ENCODE measurements around the gene U2AF1L4.

The U2AF1L4 gene

GRCh38 chr19:35721374-35721773 is 23.8 kb downstream of the U2AF1L4 start:
- peaks cover 17% of the 10 kb centered on the region for H3K4me1 ChIP-seq (ENCODE audit: insufficient read depth, low read length, poor library complexity, severe bottlenecking)
- peaks cover 42% of the 10 kb centered on the region for H3K79me2 ChIP-seq (ENCODE audit: insufficient read depth, low read length)
- peak overlapping the region; percentile 38 for H3K4me2 ChIP-seq (ENCODE audit: low read depth, low read length, poor library complexity, severe bottlenecking)
- no peak for TF ChIP-seq EZH2phosphoT487 (IDR thresholded peaks at IDR 0.05; ENCODE audit: borderline replicate concordance)
- no peak for TF ChIP-seq CTCF (conservative IDR thresholded peaks at IDR 0.05; ENCODE audit: low read length)
- no peaks in the 10 kb centered on the region for H3K27me3 ChIP-seq (ENCODE audit: insufficient read depth, low read length, poor library complexity, severe bottlenecking)
- no peak overlapping the region for H3K4me3 ChIP-seq (ENCODE audit: low read length, poor library complexity, severe bottlenecking)
- H3F3A ChIP-seq (ENCODE audit: low read depth), result no peaks in the 10 kb centered on the region
- H3K9ac ChIP-seq (ENCODE audit: low read depth, low read length, poor library complexity, severe bottlenecking), result no peak overlapping the region
- peaks cover 27% of the 10 kb centered on the region for H4K20me1 ChIP-seq (ENCODE audit: insufficient read depth, low read length, poor library complexity, severe bottlenecking)
- H3K36me3 ChIP-seq (ENCODE audit: insufficient read depth, low read length), result peaks cover 46% of the 10 kb centered on the region; the same call in 1 of the 2 replicates
- no peak overlapping the region for H2AFZ ChIP-seq (ENCODE audit: low read length)
- H3K9me2 ChIP-seq (replicated peaks; ENCODE audit: low read depth, low read length), result no peaks in the 10 kb centered on the region
- H3K9me3 ChIP-seq (ENCODE audit: insufficient read depth, low read depth, low read length), result no peaks in the 10 kb centered on the region

- Histone ChIP-seq H3K79me2 (ENCODE audit: insufficient read depth, low read length) (peaks cover 45% of the 10 kb centered on the region), H3K36me3 (ENCODE audit: insufficient read depth, low read length) (peaks cover 38% of the 10 kb centered on the region; the same call in 1 of the 2 replicates), H3K4me2 (ENCODE audit: low read depth, low read length, poor library complexity, severe bottlenecking) (no peak overlapping the region), H3K9ac (ENCODE audit: low read depth, low read length, poor library complexity, severe bottlenecking) (no peak overlapping the region), H4K20me1 (ENCODE audit: insufficient read depth, low read length, poor library complexity, severe bottlenecking) (peaks cover 27% of the 10 kb centered on the region), H2AFZ (ENCODE audit: low read length) (no peak overlapping the region), H3K4me1 (ENCODE audit: insufficient read depth, low read length, poor library complexity, severe bottlenecking) (peaks cover 20% of the 10 kb centered on the region), H3K27me3 (ENCODE audit: insufficient read depth, low read length, poor library complexity, severe bottlenecking) (no peaks in the 10 kb centered on the region), H3F3A (ENCODE audit: low read depth) (no peaks in the 10 kb centered on the region), H3K9me2 (replicated peaks; ENCODE audit: low read depth, low read length) (no peaks in the 10 kb centered on the region), H3K4me3 (ENCODE audit: low read length, poor library complexity, severe bottlenecking) (no peak overlapping the region), H3K9me3 (ENCODE audit: insufficient read depth, low read depth, low read length) (no peaks in the 10 kb centered on the region)
- TF ChIP-seq EZH2phosphoT487 (IDR thresholded peaks at IDR 0.05; ENCODE audit: borderline replicate concordance), result no peak
- TF ChIP-seq CTCF (conservative IDR thresholded peaks at IDR 0.05; ENCODE audit: low read length), result no peak
Measured at GRCh38 chr19:35720648-35721047, 24.6 kb downstream of the U2AF1L4 start.

GRCh38 chr19:35720163-35720524 is 25.1 kb downstream of the U2AF1L4 start:
- no peak overlapping the region for H2AFZ ChIP-seq (ENCODE audit: low read length)
- H3K9ac ChIP-seq (ENCODE audit: low read depth, low read length, poor library complexity, severe bottlenecking), result no peak overlapping the region
- H3F3A ChIP-seq (ENCODE audit: low read depth), result no peaks in the 10 kb centered on the region
- no peaks in the 10 kb centered on the region for H3K9me3 ChIP-seq (ENCODE audit: insufficient read depth, low read depth, low read length)
- no peaks in the 10 kb centered on the region for H3K27me3 ChIP-seq (ENCODE audit: insufficient read depth, low read length, poor library complexity, severe bottlenecking)
- no peak for TF ChIP-seq EZH2phosphoT487 (IDR thresholded peaks at IDR 0.05; ENCODE audit: borderline replicate concordance)
- no peak for TF ChIP-seq CTCF (conservative IDR thresholded peaks at IDR 0.05; ENCODE audit: low read length)
- H3K4me3 ChIP-seq (ENCODE audit: low read length, poor library complexity, severe bottlenecking), result no peak overlapping the region
- peaks cover 25% of the 10 kb centered on the region for H3K4me1 ChIP-seq (ENCODE audit: insufficient read depth, low read length, poor library complexity, severe bottlenecking)
- H3K4me2 ChIP-seq (ENCODE audit: low read depth, low read length, poor library complexity, severe bottlenecking), result peak overlapping the region; percentile 92
- H3K36me3 ChIP-seq (ENCODE audit: insufficient read depth, low read length), result peaks cover 33% of the 10 kb centered on the region; the same call in 1 of the 2 replicates
- peaks cover 50% of the 10 kb centered on the region for H3K79me2 ChIP-seq (ENCODE audit: insufficient read depth, low read length)
- peaks cover 27% of the 10 kb centered on the region for H4K20me1 ChIP-seq (ENCODE audit: insufficient read depth, low read length, poor library complexity, severe bottlenecking)
- no peaks in the 10 kb centered on the region for H3K9me2 ChIP-seq (replicated peaks; ENCODE audit: low read depth, low read length)

Data from Loucy (cell line).